ENCODE data around the gene GRIA4. TPM values are rescaled to one million over a fixed set of nuclear protein-coding genes. Genes with fewer than 3 reads are reported as not detected.

The GRIA4 gene
- total RNA-seq, 1 donor from 2014 or later, result 3.7 TPM

- TF ChIP-seq EZH2phosphoT487 (IDR thresholded peaks at IDR 0.05), result no peak
- TF ChIP-seq CTCF (IDR thresholded peaks at IDR 0.05), result no peak
- no peak for TF ChIP-seq EZH2 (IDR thresholded peaks at IDR 0.05)
- no peaks in the 10 kb centered on the region for H3K79me2 ChIP-seq (ENCODE audit: low read depth)
- no peaks in the 10 kb centered on the region for H3K36me3 Mint-ChIP-seq
Measured at GRCh38 chr11:105793092-105793491, 183.2 kb downstream of the GRIA4 start.

GRCh38 chr11:105799263-105799662 is 189.4 kb downstream of the GRIA4 start:
- Histone ChIP-seq H3F3A (ENCODE audit: low read depth) (no peaks in the 10 kb centered on the region), H3K27me3 (no peaks in the 10 kb centered on the region), H4K20me1 (ENCODE audit: low read depth) (no peaks in the 10 kb centered on the region), H3K36me3 (no peaks in the 10 kb centered on the region), H3K79me2 (ENCODE audit: low read depth) (no peaks in the 10 kb centered on the region), H3K27ac (no peak overlapping the region), H3K9me3 (ENCODE audit: low read depth) (no peaks in the 10 kb centered on the region), H3K9ac (no peak overlapping the region), H3K4me2 (no peak overlapping the region), H3K4me3 (no peak overlapping the region), H2AFZ (replicated peaks) (no peak overlapping the region), H3K4me1 (peaks cover 4% of the 10 kb centered on the region)
- TF ChIP-seq EZH2phosphoT487 (IDR thresholded peaks at IDR 0.05), result no peak
- TF ChIP-seq EZH2 (IDR thresholded peaks at IDR 0.05), result no peak
- TF ChIP-seq CTCF (IDR thresholded peaks at IDR 0.05), result no peak
- Mint-ChIP-seq H3K9me3 (no peaks in the 10 kb centered on the region), H3K27me3 (ENCODE audit: insufficient read depth, low read depth) (no peaks in the 10 kb centered on the region), H3K27ac (no peak overlapping the region), H3K4me1 (no peaks in the 10 kb centered on the region), H3K4me3 (no peak overlapping the region), H3K36me3 (no peaks in the 10 kb centered on the region)
- no peak for DNase-seq (ENCODE audit: low spot score)

More at GRCh38 chr11:105793092-105793491, 183.2 kb downstream of the GRIA4 start:
- Histone ChIP-seq H4K20me1 (ENCODE audit: low read depth) (no peaks in the 10 kb centered on the region), H3K4me1 (no peaks in the 10 kb centered on the region), H3K9ac (no peak overlapping the region), H3K4me2 (no peak overlapping the region), H3K27ac (no peak overlapping the region), H3K9me3 (ENCODE audit: low read depth) (no peaks in the 10 kb centered on the region), H3K27me3 (no peaks in the 10 kb centered on the region), H3F3A (ENCODE audit: low read depth) (no peaks in the 10 kb centered on the region), H2AFZ (replicated peaks) (no peak overlapping the region), H3K36me3 (no peaks in the 10 kb centered on the region), H3K4me3 (no peak overlapping the region)
- no peak overlapping the region for H3K4me3 Mint-ChIP-seq
- peaks cover 12% of the 10 kb centered on the region for H3K4me1 Mint-ChIP-seq
- DNase-seq (ENCODE audit: low spot score), result no peak
- H3K27ac Mint-ChIP-seq, result no peak overlapping the region
- H3K27me3 Mint-ChIP-seq (ENCODE audit: insufficient read depth, low read depth), result no peaks in the 10 kb centered on the region
- H3K9me3 Mint-ChIP-seq, result no peaks in the 10 kb centered on the region

- Mint-ChIP-seq H3K9me3 (no peaks in the 10 kb centered on the region), H3K4me3 (no peak overlapping the region), H3K27ac (no peak overlapping the region), H3K27me3 (ENCODE audit: insufficient read depth, low read depth) (no peaks in the 10 kb centered on the region), H3K4me1 (no peaks in the 10 kb centered on the region), H3K36me3 (no peaks in the 10 kb centered on the region)
- no peaks in the 10 kb centered on the region for H3K36me3 ChIP-seq
- no peak overlapping the region for H3K4me3 ChIP-seq
- no peak overlapping the region for H3K27ac ChIP-seq
- TF ChIP-seq EZH2phosphoT487 (IDR thresholded peaks at IDR 0.05) (no peak), CTCF (IDR thresholded peaks at IDR 0.05) (no peak), EZH2 (IDR thresholded peaks at IDR 0.05) (no peak)
- DNase-seq (ENCODE audit: low spot score), result no peak
- no peak overlapping the region for H3K9ac ChIP-seq
- H3K9me3 ChIP-seq (ENCODE audit: low read depth), result no peaks in the 10 kb centered on the region
- no peaks in the 10 kb centered on the region for H4K20me1 ChIP-seq (ENCODE audit: low read depth)
- no peaks in the 10 kb centered on the region for H3F3A ChIP-seq (ENCODE audit: low read depth)
- peaks cover 4% of the 10 kb centered on the region for H3K4me1 ChIP-seq
- no peak overlapping the region for H3K4me2 ChIP-seq
- no peaks in the 10 kb centered on the region for H3K27me3 ChIP-seq
- H2AFZ ChIP-seq (replicated peaks), result no peak overlapping the region
- H3K79me2 ChIP-seq (ENCODE audit: low read depth), result no peaks in the 10 kb centered on the region
Measured at GRCh38 chr11:105799728-105800462, 190.0 kb downstream of the GRIA4 start.

Measured in neural progenitor cell (in vitro differentiated cells).